Measurements from ENCODE around the gene LRRC25. TPM values are rescaled to one million over a fixed set of nuclear protein-coding genes. Genes with fewer than 3 reads are reported as not detected.

LRRC25 gene
- total and polyA plus RNA-seq, 10 of the 15 experiments (the other 5 are each of a cell fraction or from before 2014, with no cell fraction given) = 0.38 to 2.9 (median 1.2) TPM

GRCh38 chr19:18429717-18430416, 32.4 kb upstream of the LRRC25 start:
- peak overlapping the region; percentile 64 for H3K4me3 ChIP-seq
- 14% methylated on average over 12 of the region's 13 CpGs for WGBS (ENCODE audit: insufficient coverage, insufficient replicate concordance, low lambda C conversion rate, missing lambda C conversion rate)
- DNase-seq (ENCODE audit: low read depth, low spot score) = no peak
- no peaks in the 10 kb centered on the region for H3K9me3 ChIP-seq (replicated peaks; ENCODE audit: control insufficient read depth, insufficient read depth, low read length)
- ChIA-PET CTCF (no interaction called here), RAD21 (ENCODE audit: unreplicated experiment) (no interaction called here), SMC1A (ENCODE audit: uncharacterized antibody, unreplicated experiment) (no interaction called here), POLR2A (no interaction called here)
- peak overlapping the region; percentile 48 for H3K27ac ChIP-seq (ENCODE audit: control insufficient read depth, insufficient read depth)
- H4K20me1 ChIP-seq (ENCODE audit: control insufficient read depth, insufficient read depth) = no peaks in the 10 kb centered on the region; the same call in 1 of the 2 replicates
- H3K4me1 ChIP-seq (ENCODE audit: control insufficient read depth, insufficient read depth, low read length) = peaks cover 30% of the 10 kb centered on the region
- no peak for FAIRE-seq
- H2AFZ ChIP-seq (ENCODE audit: control insufficient read depth, low read depth, low read length) = no peak overlapping the region
- H3K4me2 ChIP-seq (ENCODE audit: control insufficient read depth, insufficient read depth) = peak overlapping the region; percentile 86
- H3K9ac ChIP-seq (ENCODE audit: control insufficient read depth, insufficient read depth, low read length) = peak overlapping the region; percentile 35; the same call in 1 of the 2 replicates
- no peaks in the 10 kb centered on the region for H3K27me3 ChIP-seq (replicated peaks in 1 of 2; ENCODE audit: control insufficient read depth in 2 of 2, insufficient read depth in 2 of 2, low read length in 1 of 2)
- peaks cover 18% of the 10 kb centered on the region for H3K79me2 ChIP-seq (ENCODE audit: control insufficient read depth, insufficient read depth, low read length)
- peaks cover 0 to 5% of the 10 kb centered on the region in 2 experiments; a peak in 3 of 4 replicates for H3K36me3 ChIP-seq (ENCODE audit: control insufficient read depth in 2 of 2, insufficient read depth in 2 of 2, low read length in 1 of 2)
- in situ Hi-C loops (cut with MboI) = no loop called here
- TF ChIP-seq GATAD2B (conservative IDR thresholded peaks at IDR 0.05; ENCODE audit: low read depth) (no peak), SP1 (IDR thresholded peaks at IDR 0.05; ENCODE audit: low read depth, low read length) (no peak), POLR2AphosphoS2 (IDR thresholded peaks at IDR 0.05; ENCODE audit: low read depth, low read length) (no peak), EGR1 (IDR thresholded peaks at IDR 0.05; ENCODE audit: borderline replicate concordance in 1 of 2, low read depth in 2 of 2, low read length in 2 of 2) (no peak), MYC (IDR thresholded peaks at IDR 0.05; ENCODE audit: insufficient read depth, insufficient read length, insufficient replicate concordance, low read length, severe bottlenecking) (no peak), SMARCA5 (IDR thresholded peaks at IDR 0.05) (peak; percentile 90; the same call in 1 of the 2 replicates), NFXL1 (IDR thresholded peaks at IDR 0.05; ENCODE audit: borderline replicate concordance) (0 out of 2 replicates have a peak, but pooled peaks have one; percentile 64), ZNF217 (IDR thresholded peaks at IDR 0.05) (peak; percentile 35; the same call in 1 of the 2 replicates)
- TF ChIP-seq, protein P1, sequence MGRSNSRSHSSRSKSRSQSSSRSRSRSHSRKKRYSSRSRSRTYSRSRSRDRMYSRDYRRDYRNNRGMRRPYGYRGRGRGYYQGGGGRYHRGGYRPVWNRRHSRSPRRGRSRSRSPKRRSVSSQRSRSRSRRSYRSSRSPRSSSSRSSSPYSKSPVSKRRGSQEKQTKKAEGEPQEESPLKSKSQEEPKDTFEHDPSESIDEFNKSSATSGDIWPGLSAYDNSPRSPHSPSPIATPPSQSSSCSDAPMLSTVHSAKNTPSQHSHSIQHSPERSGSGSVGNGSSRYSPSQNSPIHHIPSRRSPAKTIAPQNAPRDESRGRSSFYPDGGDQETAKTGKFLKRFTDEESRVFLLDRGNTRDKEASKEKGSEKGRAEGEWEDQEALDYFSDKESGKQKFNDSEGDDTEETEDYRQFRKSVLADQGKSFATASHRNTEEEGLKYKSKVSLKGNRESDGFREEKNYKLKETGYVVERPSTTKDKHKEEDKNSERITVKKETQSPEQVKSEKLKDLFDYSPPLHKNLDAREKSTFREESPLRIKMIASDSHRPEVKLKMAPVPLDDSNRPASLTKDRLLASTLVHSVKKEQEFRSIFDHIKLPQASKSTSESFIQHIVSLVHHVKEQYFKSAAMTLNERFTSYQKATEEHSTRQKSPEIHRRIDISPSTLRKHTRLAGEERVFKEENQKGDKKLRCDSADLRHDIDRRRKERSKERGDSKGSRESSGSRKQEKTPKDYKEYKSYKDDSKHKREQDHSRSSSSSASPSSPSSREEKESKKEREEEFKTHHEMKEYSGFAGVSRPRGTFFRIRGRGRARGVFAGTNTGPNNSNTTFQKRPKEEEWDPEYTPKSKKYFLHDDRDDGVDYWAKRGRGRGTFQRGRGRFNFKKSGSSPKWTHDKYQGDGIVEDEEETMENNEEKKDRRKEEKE (IDR thresholded peaks at IDR 0.05) = no peak
- TF ChIP-seq, protein P2, sequence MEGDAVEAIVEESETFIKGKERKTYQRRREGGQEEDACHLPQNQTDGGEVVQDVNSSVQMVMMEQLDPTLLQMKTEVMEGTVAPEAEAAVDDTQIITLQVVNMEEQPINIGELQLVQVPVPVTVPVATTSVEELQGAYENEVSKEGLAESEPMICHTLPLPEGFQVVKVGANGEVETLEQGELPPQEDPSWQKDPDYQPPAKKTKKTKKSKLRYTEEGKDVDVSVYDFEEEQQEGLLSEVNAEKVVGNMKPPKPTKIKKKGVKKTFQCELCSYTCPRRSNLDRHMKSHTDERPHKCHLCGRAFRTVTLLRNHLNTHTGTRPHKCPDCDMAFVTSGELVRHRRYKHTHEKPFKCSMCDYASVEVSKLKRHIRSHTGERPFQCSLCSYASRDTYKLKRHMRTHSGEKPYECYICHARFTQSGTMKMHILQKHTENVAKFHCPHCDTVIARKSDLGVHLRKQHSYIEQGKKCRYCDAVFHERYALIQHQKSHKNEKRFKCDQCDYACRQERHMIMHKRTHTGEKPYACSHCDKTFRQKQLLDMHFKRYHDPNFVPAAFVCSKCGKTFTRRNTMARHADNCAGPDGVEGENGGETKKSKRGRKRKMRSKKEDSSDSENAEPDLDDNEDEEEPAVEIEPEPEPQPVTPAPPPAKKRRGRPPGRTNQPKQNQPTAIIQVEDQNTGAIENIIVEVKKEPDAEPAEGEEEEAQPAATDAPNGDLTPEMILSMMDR (IDR thresholded peaks at IDR 0.05 in 2 of 3, conservative IDR thresholded peaks at IDR 0.05 in 1 of 3; ENCODE audit: control insufficient read depth in 2 of 3, extremely low read depth in 1 of 3, insufficient read depth in 1 of 3, low read depth in 3 of 3, low read length in 3 of 3) = no peak
- no TSS peak for BruUV-seq (replicated peaks)
- intact Hi-C loops (cut with micrococcal nuclease; ENCODE audit: unreplicated experiment) = no loop called here
- no peak for ATAC-seq
